Prostate gland (tissue), 2 donors: Measurements from ENCODE around the gene CCDC159. TPM values are rescaled to one million over a fixed set of nuclear protein-coding genes. Genes with fewer than 3 reads are reported as not detected.

Source experiments
- DNase-seq: peaks from one replicate; pipeline ENCODE4 v3.0.0-alpha.2; 2019; ENCODE audit warnings: low spot score
- H3K27ac ChIP-seq, 2 donors: fragments of 200-600 bp; sonication (generic); 2 replicates each; pipeline ENCODE4 v1.5.1; 2017 to 2019
- H3K27me3 ChIP-seq: fragments of 200-600 bp; sonication (generic); replicated peaks from 2 replicates; pipeline ENCODE4 v1.5.1; 2019; ENCODE audit not compliant: insufficient read depth
- H3K36me3 ChIP-seq, 2 donors: fragments of 200-600 bp; sonication (generic); 1 replicate in 1 of 2; 2 replicates in 1 of 2; pipeline versions ENCODE4 v1.5.1 to v1.8.1; 2017 to 2019
- H3K4me1 ChIP-seq: fragments of 200-600 bp; sonication (generic); replicated peaks from 2 replicates; pipeline ENCODE4 v1.5.1; 2019
- H3K4me3 ChIP-seq, 2 donors: fragments of 200-600 bp; sonication (generic); 2 replicates each; pipeline ENCODE4 v1.5.1; 2017 to 2019
- H3K9me3 ChIP-seq: fragments of 200-600 bp; sonication (generic); 2 replicates; pipeline ENCODE4 v1.5.1; 2017
- CTCF ChIP-seq, 4 experiments: fragments of 200-600 bp in 2 of 4; fragments of 450-650 bp in 2 of 4; sonication (generic) in 2 of 4; IDR thresholded peaks; 1 replicate in 3 of 4; 2 replicates in 1 of 4; pipeline ENCODE4 v1.5.1; 2016 to 2019; ENCODE audit warnings: antibody characterized with exemption in 4 of 4, mild to moderate bottlenecking in 2 of 4, moderate library complexity in 2 of 4
- POLR2A ChIP-seq: fragments of 450-650 bp; IDR thresholded peaks from one replicate; pipeline ENCODE4 v1.6.1; 2016; ENCODE audit warnings: antibody characterized with exemption, mild to moderate bottlenecking
- POLR2AphosphoS5 ChIP-seq: sonication (generic); formaldehyde crosslinking; IDR thresholded peaks from one replicate; pipeline ENCODE4 v1.6.1; 2017; ENCODE audit warnings: antibody characterized with exemption
- WGBS: methylation state at CpG from one replicate; pipeline ENCODE4 v1.1.5; 2018; 5-methylcytosine and 5-hydroxymethylcytosine counted together
- intact Hi-C: fragments of 100-400 bp; cut with DNase I; formaldehyde crosslinking; loops from one replicate; pipeline ENCODE4 v1.14.2; 2022
- total RNA-seq, 2 donors: library from RNA; depleted of rRNA; stranded (reverse); fragments of >200 nt; gene quantifications; one replicate each; pipeline ENCODE4 v1.1.0, GENCODE V29; 2016

The CCDC159 gene
- total RNA-seq, 2 donors from 2014 or later: 51.5 to 52.4 TPM

- intact Hi-C loops: loop anchor here (10.0 kb wide), 1 partner anchor 197 kb away; no protein-coding TSS in a partner anchor
- TF ChIP-seq CTCF (IDR thresholded peaks at IDR 0.05) (no peak), POLR2A (no peak), POLR2AphosphoS5 (no peak)
Measured at GRCh38 chr19:11387162-11388034, 41.1 kb downstream of the CCDC159 start.

GRCh38 chr19:11390359-11390758, 44.0 kb downstream of the CCDC159 start:
- WGBS: 90% methylated on average over 2 of the region's 2 CpGs
- TF ChIP-seq POLR2AphosphoS5: no peak
- no peak for TF ChIP-seq POLR2A
- TF ChIP-seq CTCF (IDR thresholded peaks at IDR 0.05): no peak
- Histone ChIP-seq H3K4me3 (no peak overlapping the region), H3K36me3 (no peaks in the 10 kb centered on the region), H3K27me3 (no peaks in the 10 kb centered on the region), H3K4me1 (no peaks in the 10 kb centered on the region), H3K27ac (no peak overlapping the region), H3K9me3 (no peaks in the 10 kb centered on the region)
- DNase-seq: no peak
- intact Hi-C loops: no loop called here

More at GRCh38 chr19:11387162-11388034, 41.1 kb downstream of the CCDC159 start:
- Histone ChIP-seq H3K9me3 (no peaks in the 10 kb centered on the region), H3K27ac (no peak overlapping the region), H3K27me3 (no peaks in the 10 kb centered on the region), H3K4me3 (no peak overlapping the region), H3K36me3 (no peaks in the 10 kb centered on the region), H3K4me1 (peaks cover 7% of the 10 kb centered on the region)
- 77% methylated on average over 19 of the region's 19 CpGs for WGBS
- DNase-seq: no peak

- intact Hi-C loops: no loop called here
- no peak overlapping the region for H3K27ac ChIP-seq
- no peaks in the 10 kb centered on the region for H3K9me3 ChIP-seq
- no peak for DNase-seq
- no peak for TF ChIP-seq CTCF (IDR thresholded peaks at IDR 0.05)
- H3K36me3 ChIP-seq: no peaks in the 10 kb centered on the region
- no peaks in the 10 kb centered on the region for H3K27me3 ChIP-seq
- no peaks in the 10 kb centered on the region for H3K4me1 ChIP-seq
- no peak overlapping the region for H3K4me3 ChIP-seq
- WGBS: 88% methylated on average over 4 of the region's 4 CpGs
Measured at GRCh38 chr19:11390933-11391680, 44.8 kb downstream of the CCDC159 start.

- H3K4me1 ChIP-seq: no peaks in the 10 kb centered on the region
- WGBS: 87% methylated on average over 22 of the region's 22 CpGs
Measured at GRCh38 chr19:11397089-11397610, 50.8 kb downstream of the CCDC159 start.

More at GRCh38 chr19:11397089-11397610, 50.8 kb downstream of the CCDC159 start:
- Histone ChIP-seq H3K36me3 (no peaks in the 10 kb centered on the region), H3K4me3 (no peak overlapping the region), H3K9me3 (no peaks in the 10 kb centered on the region), H3K27me3 (no peaks in the 10 kb centered on the region), H3K27ac (no peak overlapping the region)
- intact Hi-C loops: no loop called here
- DNase-seq: no peak
- no peak for TF ChIP-seq POLR2A
- TF ChIP-seq CTCF (IDR thresholded peaks at IDR 0.05): no peak
- TF ChIP-seq POLR2AphosphoS5: no peak
